Immature natural killer cell (primary cell): ENCODE data around the gene SGTA. TPM values are rescaled to one million over a fixed set of nuclear protein-coding genes. Genes with fewer than 3 reads are reported as not detected.
"Not testable (repeated sequence)": the region's sequence is repeated elsewhere in the genome, so short reads cannot be mapped to it uniquely, and the experiment has no call there.

ENCODE experiments used
- DNase-seq, 3 donors: peaks; one replicate each; pipeline ENCODE4 v3.0.0; 2022; ENCODE audit warnings: mixed read lengths in 1 of 3
- H3K27ac Mint-ChIP-seq, 6 donors: one replicate each; pipeline ENCODE4 v1.8.0; 2020; ENCODE audit warnings: mixed read lengths in 6 of 6, mild to moderate bottlenecking in 5 of 6, inconsistent platforms in 4 of 6, moderate library complexity in 3 of 6
- H3K27me3 Mint-ChIP-seq, 3 donors: one replicate each; pipeline ENCODE4 v1.8.0; 2020 to 2021; ENCODE audit warnings: low read depth in 3 of 3, mild to moderate bottlenecking in 3 of 3, mixed read lengths in 3 of 3, moderate library complexity in 3 of 3, inconsistent platforms in 1 of 3
- H3K36me3 Mint-ChIP-seq, 3 donors: one replicate each; pipeline ENCODE4 v1.8.0; 2020; ENCODE audit warnings: mixed read lengths in 3 of 3, inconsistent platforms in 2 of 3, mild to moderate bottlenecking in 2 of 3
- H3K4me1 Mint-ChIP-seq, 2 donors: one replicate each; pipeline ENCODE4 v1.8.0; 2020; ENCODE audit warnings: inconsistent platforms in 2 of 2, mild to moderate bottlenecking in 2 of 2, mixed read lengths in 2 of 2, moderate library complexity in 1 of 2
- H3K4me3 Mint-ChIP-seq, 5 donors: one replicate each; pipeline ENCODE4 v1.8.0; 2020; ENCODE audit warnings: mild to moderate bottlenecking in 5 of 5, mixed read lengths in 5 of 5, inconsistent platforms in 3 of 5, moderate library complexity in 3 of 5
- H3K9me3 Mint-ChIP-seq, 6 donors: one replicate each; pipeline ENCODE4 v1.8.0; 2020; ENCODE audit warnings: mild to moderate bottlenecking in 6 of 6, mixed read lengths in 6 of 6, inconsistent platforms in 4 of 6, moderate library complexity in 3 of 6
- polyA plus RNA-seq, 3 donors: library from polyadenylated mRNA; unstranded; fragments of 300-500 nt; fragmentation: Illumina TruSeq; gene quantifications; one replicate each; pipeline ENCODE4 v1.2.3, GENCODE V29; 2021

Gene SGTA
- polyA plus RNA-seq, 3 donors from 2014 or later = 32.1 to 47.6 (median 34.3) TPM

GRCh38 chr19:2714531-2715269 lies 68.4 kb downstream of the SGTA start:
- no peak for DNase-seq
- H3K4me1 Mint-ChIP-seq = peaks cover 0 to 2% of the 10 kb centered on the region in 2 donors
- no peak overlapping the region for H3K27ac Mint-ChIP-seq

GRCh38 chr19:2714102-2714501 lies 69.0 kb downstream of the SGTA start:
- H3K4me1 Mint-ChIP-seq, H3K9me3 Mint-ChIP-seq, H3K27ac Mint-ChIP-seq, H3K4me3 Mint-ChIP-seq, H3K27me3 Mint-ChIP-seq, H3K36me3 Mint-ChIP-seq, DNase-seq: not testable (repeated sequence)

More at GRCh38 chr19:2714531-2715269, 68.4 kb downstream of the SGTA start:
- Mint-ChIP-seq H3K4me3 (no peak overlapping the region), H3K36me3 (peaks cover 0 to 4% (median 0%) of the 10 kb centered on the region in 3 donors), H3K9me3 (peaks cover 0 to 9% (median 2%) of the 10 kb centered on the region in 6 donors), H3K27me3 (peaks cover under 1 to 6% (median 2%) of the 10 kb centered on the region in 3 donors)

- H3K36me3 Mint-ChIP-seq, H3K27me3 Mint-ChIP-seq, H3K4me1 Mint-ChIP-seq, H3K4me3 Mint-ChIP-seq, H3K27ac Mint-ChIP-seq, DNase-seq, H3K9me3 Mint-ChIP-seq: not testable (repeated sequence)
These were observed 69.9 kb downstream of the SGTA start for GRCh38 chr19:2713170-2713569.

- no peaks in the 10 kb centered on the region for H3K4me1 Mint-ChIP-seq
- DNase-seq = no peak
- peaks cover 0 to 4% (median 0%) of the 10 kb centered on the region in 3 donors for H3K36me3 Mint-ChIP-seq
- no peak overlapping the region for H3K27ac Mint-ChIP-seq
- peaks cover 0 to 4% (median 2%) of the 10 kb centered on the region in 3 donors for H3K27me3 Mint-ChIP-seq
- peaks cover 0 to 9% (median 2%) of the 10 kb centered on the region in 6 donors for H3K9me3 Mint-ChIP-seq
- no peak overlapping the region for H3K4me3 Mint-ChIP-seq
These were observed 71.2 kb downstream of the SGTA start for GRCh38 chr19:2711875-2712205.

GRCh38 chr19:2711172-2711874 lies 71.8 kb downstream of the SGTA start:
- peaks cover 0 to 4% (median 3%) of the 10 kb centered on the region in 3 donors for H3K27me3 Mint-ChIP-seq
- no peak for DNase-seq
- H3K36me3 Mint-ChIP-seq = peaks cover 0 to 4% (median 0%) of the 10 kb centered on the region in 3 donors
- peaks cover 0 to 9% (median 1%) of the 10 kb centered on the region in 6 donors for H3K9me3 Mint-ChIP-seq
- H3K4me3 Mint-ChIP-seq = no peak overlapping the region
- H3K27ac Mint-ChIP-seq = no peak overlapping the region
- H3K4me1 Mint-ChIP-seq = no peaks in the 10 kb centered on the region

GRCh38 chr19:2706251-2706650 lies 76.8 kb downstream of the SGTA start:
- H3K4me3 Mint-ChIP-seq = no peak overlapping the region
- peaks cover 4 to 5% (median 4%) of the 10 kb centered on the region in 3 donors for H3K27me3 Mint-ChIP-seq
- no peaks in the 10 kb centered on the region for H3K9me3 Mint-ChIP-seq
- DNase-seq = no peak
- H3K27ac Mint-ChIP-seq = no peak overlapping the region
- H3K4me1 Mint-ChIP-seq = peaks cover 6 to 7% of the 10 kb centered on the region in 2 donors
- H3K36me3 Mint-ChIP-seq = no peaks in the 10 kb centered on the region

Other genes with a start within 250 kb of the SGTA start
- under 1 TPM; 0.22 to 0.84 (median 0.33) TPM for gene GNG7, start 80.6 kb downstream of the SGTA start, polyA plus RNA-seq
- gene DIRAS1, start 61.9 kb downstream of the SGTA start, polyA plus RNA-seq = not detected
- 10 to 100 TPM; 43.8 to 63.7 (median 46.8) TPM for gene SLC39A3, start 43.3 kb downstream of the SGTA start, polyA plus RNA-seq
- 10 to 100 TPM; 20.0 to 39.9 (median 31.6) TPM for gene THOP1, start 2.2 kb upstream of the SGTA start, polyA plus RNA-seq
- gene ZNF554, start 36.6 kb upstream of the SGTA start, polyA plus RNA-seq = 1 to 10 TPM in 1 of 3 donors, under 1 TPM in 1, not detected in 1; 0.87 to 4.1 TPM
- gene ZNF555, start 58.2 kb upstream of the SGTA start, polyA plus RNA-seq = 1 to 10 TPM; 3.2 to 7.1 (median 3.8) TPM
- not detected for gene ZNF556, start 84.1 kb upstream of the SGTA start, polyA plus RNA-seq
- 1 to 10 TPM; 3.4 to 8.5 (median 3.7) TPM for gene ZNF57, start 117.7 kb upstream of the SGTA start, polyA plus RNA-seq
- 1 to 10 TPM in 2 of 3 donors, not detected in 1; 1.1 to 2.1 TPM for gene ZNF77, start 161.7 kb upstream of the SGTA start, polyA plus RNA-seq
- gene TLE6, start 194.3 kb upstream of the SGTA start, polyA plus RNA-seq = 1 to 10 TPM in 2 of 3 donors, under 1 TPM in 1; 0.34 to 2.3 (median 1.8) TPM
- gene TLE2, start 246.0 kb upstream of the SGTA start, polyA plus RNA-seq = 1 to 10 TPM; 1.2 to 2.4 (median 1.3) TPM